HepG2 (cell line): Measurements from ENCODE around the gene AFDN. TPM values are rescaled to one million over a fixed set of nuclear protein-coding genes. Genes with fewer than 3 reads are reported as not detected.

ENCODE experiments used
- AGO2 ChIP-seq: fragments of 200-400 bp; formaldehyde crosslinking; optimal IDR thresholded peaks from 2 replicates; pipeline ENCODE3; 2017; ENCODE audit warnings: mild to moderate bottlenecking, low read depth, low read length, moderate library complexity
- ARNT2 ChIP-seq: sonication (generic); formaldehyde crosslinking; IDR thresholded peaks from 2 replicates; pipeline ENCODE4 v1.8.0; 2022; ENCODE audit warnings: mild to moderate bottlenecking, low read depth, missing genetic modification reagents, moderate library complexity
- CCAR2 ChIP-seq: fragments of 200-400 bp; formaldehyde crosslinking; optimal IDR thresholded peaks from 2 replicates; pipeline ENCODE3; 2018; ENCODE audit warnings: low read depth, mild to moderate bottlenecking, low read length, moderate library complexity
- CREB1 ChIP-seq, 2 experiments: fragments of 450-650 bp in 1 of 2; IDR thresholded peaks; 2 replicates each; pipeline ENCODE4 v1.6.1; 2016 to 2017; ENCODE audit warnings: control low read depth in 1 of 2, mild to moderate bottlenecking in 1 of 2, missing compliant biosample characterization in 1 of 2, missing genetic modification characterization in 1 of 2
- GABPB1 ChIP-seq: IDR thresholded peaks from 2 replicates; pipeline ENCODE4 v1.6.1; 2016; ENCODE audit warnings: mild to moderate bottlenecking, missing genetic modification reagents, moderate library complexity, missing compliant biosample characterization
- GATAD1 ChIP-seq: IDR thresholded peaks from 2 replicates; pipeline ENCODE4 v1.6.1; 2016; ENCODE audit warnings: missing genetic modification reagents, missing compliant biosample characterization
- GTF2F1 ChIP-seq: fragments of 150-350 bp; IDR thresholded peaks from 2 replicates; pipeline ENCODE4 v1.6.1; 2014; ENCODE audit warnings: low read length
- KMT2A ChIP-seq: sonication (generic); formaldehyde crosslinking; IDR thresholded peaks from 2 replicates; pipeline ENCODE4 v1.4.0; 2020; ENCODE audit warnings: missing genetic modification reagents
- PAXIP1 ChIP-seq: sonication (generic); formaldehyde crosslinking; conservative IDR thresholded peaks from 2 replicates; pipeline ENCODE4 v1.4.0; 2020; ENCODE audit warnings: mild to moderate bottlenecking, missing genetic modification reagents, moderate library complexity
- REXO4 ChIP-seq: sonication (generic); formaldehyde crosslinking; IDR thresholded peaks from 2 replicates; pipeline ENCODE4 v1.8.0; 2022; ENCODE audit warnings: missing genetic modification reagents, mild to moderate bottlenecking, borderline replicate concordance
- ZBTB3 ChIP-seq: sonication (generic); formaldehyde crosslinking; IDR thresholded peaks from 2 replicates; pipeline ENCODE4 v1.4.0; 2020; ENCODE audit warnings: low read depth, mild to moderate bottlenecking, moderate library complexity, missing genetic modification reagents, borderline replicate concordance
- ZNF296 ChIP-seq: sonication (generic); formaldehyde crosslinking; conservative IDR thresholded peaks from 2 replicates; pipeline ENCODE4 v1.5.0; 2020; ENCODE audit warnings: mild to moderate bottlenecking, missing genetic modification reagents
- ZNF335 ChIP-seq: sonication (generic); formaldehyde crosslinking; IDR thresholded peaks from 2 replicates; pipeline ENCODE4 v1.4.0; 2020; ENCODE audit warnings: missing genetic modification reagents
- ZNF605 ChIP-seq: sonication (generic); formaldehyde crosslinking; IDR thresholded peaks from 2 replicates; pipeline ENCODE4 v1.8.0; 2022; ENCODE audit warnings: mild to moderate bottlenecking, missing genetic modification reagents
- ZNF703 ChIP-seq: sonication (generic); formaldehyde crosslinking; IDR thresholded peaks from 2 replicates; pipeline ENCODE4 v1.5.1; 2020; ENCODE audit warnings: missing genetic modification reagents, mild to moderate bottlenecking, moderate library complexity, borderline replicate concordance
- polyA plus RNA-seq, 8 experiments: library from polyadenylated mRNA; depleted of rRNA in 3 of 8; stranded (reverse) in 7 of 8; unstranded in 1 of 8; fragments of >200 nt; fragmentation: Illumina TruSeq in 4 of 8; extraction: Trizol in 4 of 8; gene quantifications; 2 replicates each; pipeline versions ENCODE4 v1.2.1 to v1.2.3, GENCODE V29; 2011 to 2016; ENCODE audit warnings: low read depth in 4 of 8, missing spikeins in 1 of 8, mixed read lengths in 1 of 8; ENCODE audit not compliant: insufficient read depth in 1 of 8
- total RNA-seq, 5 experiments: library from RNA; depleted of rRNA; stranded (reverse); fragments of >200 nt; fragmentation: Illumina TruSeq; extraction: Trizol; gene quantifications; 2 replicates each; pipeline ENCODE4 v1.2.3, GENCODE V29; 2016; ENCODE audit warnings: low read depth in 1 of 5
- TF ChIP-seq, protein P1 (sequence below), 2 experiments: sonication (generic) in 1 of 2; formaldehyde crosslinking in 1 of 2; IDR thresholded peaks; 2 replicates each; pipeline versions ENCODE4 v1.5.1 to v1.6.1; 2011 to 2020; ENCODE audit warnings: borderline replicate concordance in 1 of 2, low read depth in 1 of 2, low read length in 1 of 2, mild to moderate bottlenecking in 1 of 2, missing genetic modification reagents in 1 of 2, moderate library complexity in 1 of 2
- TF ChIP-seq, protein P2 (sequence below): fragments of 450-650 bp; IDR thresholded peaks from 2 replicates; pipeline ENCODE4 v1.6.1; 2017; ENCODE audit warnings: mild to moderate bottlenecking

Gene AFDN
- total and polyA plus RNA-seq, 2 of the 13 experiments (the other 11 are each of a cell fraction or from before 2014, with no cell fraction given), result 136 to 151 TPM

DNA sequence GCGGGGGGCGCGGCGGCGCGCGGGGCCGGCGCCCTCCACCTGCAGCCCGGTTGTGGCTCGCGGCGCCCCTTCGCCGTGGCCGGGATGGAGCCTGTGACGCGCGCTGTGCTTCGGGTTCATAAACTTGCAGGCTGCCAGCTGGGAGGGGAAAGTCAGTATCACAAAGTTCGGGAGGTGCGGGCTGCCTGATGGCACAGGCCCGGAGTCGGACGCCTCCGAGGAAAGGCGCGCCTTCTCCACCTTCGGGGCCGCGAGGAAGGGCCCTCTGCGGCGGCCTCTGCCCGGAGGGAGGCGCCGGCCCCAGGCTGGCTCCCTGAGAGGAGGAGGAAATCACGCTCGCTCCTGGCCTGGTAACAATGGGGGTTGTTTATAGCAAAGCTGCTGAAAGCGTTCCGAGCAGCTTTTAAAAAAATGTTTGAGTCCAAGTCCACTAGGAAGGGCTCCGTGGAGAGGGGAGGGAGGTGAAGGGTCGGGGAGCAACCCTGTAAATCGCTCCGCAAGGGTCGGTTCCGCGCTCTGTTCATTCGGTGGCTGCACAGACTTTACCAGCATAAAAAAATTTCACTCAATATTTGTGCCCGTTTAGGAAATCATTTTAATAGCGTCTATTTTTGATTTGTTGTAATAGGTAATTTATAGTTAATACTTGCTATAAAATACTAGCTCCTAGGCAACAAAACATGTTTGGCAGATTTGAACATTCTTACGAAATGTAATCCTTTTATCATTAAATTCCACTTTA, 1.0 kb downstream of the AFDN start (continued):
- TF ChIP-seq, protein P1, sequence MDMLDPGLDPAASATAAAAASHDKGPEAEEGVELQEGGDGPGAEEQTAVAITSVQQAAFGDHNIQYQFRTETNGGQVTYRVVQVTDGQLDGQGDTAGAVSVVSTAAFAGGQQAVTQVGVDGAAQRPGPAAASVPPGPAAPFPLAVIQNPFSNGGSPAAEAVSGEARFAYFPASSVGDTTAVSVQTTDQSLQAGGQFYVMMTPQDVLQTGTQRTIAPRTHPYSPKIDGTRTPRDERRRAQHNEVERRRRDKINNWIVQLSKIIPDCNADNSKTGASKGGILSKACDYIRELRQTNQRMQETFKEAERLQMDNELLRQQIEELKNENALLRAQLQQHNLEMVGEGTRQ (IDR thresholded peaks at IDR 0.05; ENCODE audit: low read depth, low read length), result no peak
- TF ChIP-seq, protein P1 (CRISPR knock-in tag; IDR thresholded peaks at IDR 0.05; ENCODE audit: borderline replicate concordance), result no peak
- no peak for TF ChIP-seq REXO4 (CRISPR knock-in tag)
- TF ChIP-seq, protein P2, sequence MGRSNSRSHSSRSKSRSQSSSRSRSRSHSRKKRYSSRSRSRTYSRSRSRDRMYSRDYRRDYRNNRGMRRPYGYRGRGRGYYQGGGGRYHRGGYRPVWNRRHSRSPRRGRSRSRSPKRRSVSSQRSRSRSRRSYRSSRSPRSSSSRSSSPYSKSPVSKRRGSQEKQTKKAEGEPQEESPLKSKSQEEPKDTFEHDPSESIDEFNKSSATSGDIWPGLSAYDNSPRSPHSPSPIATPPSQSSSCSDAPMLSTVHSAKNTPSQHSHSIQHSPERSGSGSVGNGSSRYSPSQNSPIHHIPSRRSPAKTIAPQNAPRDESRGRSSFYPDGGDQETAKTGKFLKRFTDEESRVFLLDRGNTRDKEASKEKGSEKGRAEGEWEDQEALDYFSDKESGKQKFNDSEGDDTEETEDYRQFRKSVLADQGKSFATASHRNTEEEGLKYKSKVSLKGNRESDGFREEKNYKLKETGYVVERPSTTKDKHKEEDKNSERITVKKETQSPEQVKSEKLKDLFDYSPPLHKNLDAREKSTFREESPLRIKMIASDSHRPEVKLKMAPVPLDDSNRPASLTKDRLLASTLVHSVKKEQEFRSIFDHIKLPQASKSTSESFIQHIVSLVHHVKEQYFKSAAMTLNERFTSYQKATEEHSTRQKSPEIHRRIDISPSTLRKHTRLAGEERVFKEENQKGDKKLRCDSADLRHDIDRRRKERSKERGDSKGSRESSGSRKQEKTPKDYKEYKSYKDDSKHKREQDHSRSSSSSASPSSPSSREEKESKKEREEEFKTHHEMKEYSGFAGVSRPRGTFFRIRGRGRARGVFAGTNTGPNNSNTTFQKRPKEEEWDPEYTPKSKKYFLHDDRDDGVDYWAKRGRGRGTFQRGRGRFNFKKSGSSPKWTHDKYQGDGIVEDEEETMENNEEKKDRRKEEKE, result no peak
- TF ChIP-seq ARNT2 (CRISPR knock-in tag), result no peak
- no peak; the same call in 1 of the 2 replicates for TF ChIP-seq ZNF703 (CRISPR knock-in tag)
- peak; percentile 82 for TF ChIP-seq AGO2
- TF ChIP-seq ZNF605 (CRISPR knock-in tag), result peak; percentile 79
- TF ChIP-seq PAXIP1 (CRISPR knock-in tag), result 0 out of 2 replicates have a peak, but pooled peaks have one; percentile 34
- TF ChIP-seq GATAD1, result no peak
- TF ChIP-seq GABPB1 (CRISPR knock-in tag), result peak; percentile 59
- peak; percentile 50; the same call in 1 of the 2 replicates for TF ChIP-seq ZNF335 (CRISPR knock-in tag)
- TF ChIP-seq CREB1 (IDR thresholded peaks at IDR 0.05), result no peak
- TF ChIP-seq CREB1 (CRISPR knock-in tag; IDR thresholded peaks at IDR 0.05), result no peak
- TF ChIP-seq GTF2F1, result no peak
- no peak for TF ChIP-seq CCAR2
- TF ChIP-seq ZNF296 (CRISPR knock-in tag), result no peak
- TF ChIP-seq ZBTB3 (CRISPR knock-in tag), result no peak
- TF ChIP-seq KMT2A, result peak; percentile 91
